Pancreas (tissue), 10 donors: ENCODE data around the gene PITPNB. TPM values are rescaled to one million over a fixed set of nuclear protein-coding genes. Genes with fewer than 3 reads are reported as not detected.
A peak's percentile ranks its signal among the peaks of the same experiment; 100 is the strongest.

ENCODE experiments used
- ATAC-seq, 4 donors: fragments of 200-7000 bp; cut with Tn5 transposase; one replicate each; pipeline versions ENCODE4 v1.8.0 to v1.9.1; 2020; ENCODE audit warnings: mild to moderate bottlenecking in 4 of 4, moderate library complexity in 4 of 4
- DNase-seq, 6 donors: peaks; one replicate each; pipeline ENCODE4 v3.0.0-alpha.2; 2020
- FAIRE-seq: peaks from 2 replicates; lab custom pipeline; 2012; peaks lifted over from hg19 to GRCh38; lab: Jason Lieb, UNC
- H3K27ac ChIP-seq, 4 donors: fragments of 200-600 bp; sonication (generic); 1 replicate in 3 of 4; 2 replicates in 1 of 4; pipeline versions ENCODE4 v1.5.0 to v1.8.0; 2020
- H3K27me3 ChIP-seq, 4 donors: fragments of 200-600 bp; one replicate each; pipeline ENCODE4 v1.8.0; 2021
- H3K36me3 ChIP-seq, 3 donors: fragments of 200-600 bp; sonication (generic) in 1 of 3; one replicate each; pipeline versions ENCODE4 v1.5.0 to v1.8.0; 2020 to 2021
- H3K4me1 ChIP-seq, 3 donors: fragments of 200-600 bp; one replicate each; pipeline ENCODE4 v1.8.0; 2021
- H3K4me3 ChIP-seq, 4 donors: fragments of 200-600 bp; sonication (generic) in 2 of 4; one replicate each; pipeline versions ENCODE4 v1.5.0 to v1.8.0; 2020 to 2021
- H3K9me3 ChIP-seq, 4 donors: fragments of 200-600 bp; one replicate each; pipeline ENCODE4 v1.8.0; 2021
- WGBS, 2 donors: extraction: QIAGEN DNeasy Blood & Tissue Kit; methylation state at CpG; one replicate each; pipeline ENCODE4 v1.1.7; 2013; 5-methylcytosine and 5-hydroxymethylcytosine counted together
- intact Hi-C, 3 donors: fragments of 100-400 bp; cut with DNase I; formaldehyde crosslinking; loops; one replicate each; pipeline versions ENCODE4 v1.11.1 to v1.14.2; 2022
- polyA plus RNA-seq, 2 donors: library from polyadenylated mRNA; stranded (reverse); fragments of 200-250 nt; gene quantifications; one replicate each; pipeline ENCODE4 v1.2.3, GENCODE V29; 2013
- total RNA-seq, 6 donors: library from RNA; stranded (reverse); fragmentation: NEBNext Ultra II Directional in 4 of 6; extraction: Animal tissue kit (Norgen Biotek cat#: 25700) in 4 of 6; gene quantifications; one replicate each; pipeline versions ENCODE4 v1.2.1 to v1.2.4, GENCODE V29; 2021 to 2023
- TF ChIP-seq, protein P1 (sequence below), 4 donors: fragments of 200-600 bp; sonication (generic) in 3 of 4; IDR thresholded peaks; one replicate each; pipeline versions ENCODE4 v1.5.0 to v1.8.0; 2021; ENCODE audit warnings: antibody characterized with exemption in 4 of 4
- donor health status: healthy with polysubstance abuse.
- donor health status: DM: no; HTN: no; CAD: no; lungs with moderate emphysema.
- donor health status: DM: no; HTN: no; CAD: no.
- donor health status: control.
- donor health status: control.
- donor health status: Bipolar disorder and iron deficiency.
- donor health status: DM: yes; HTN: yes; CAD: no.
- donor health status: DM: no; HTN: no; CAD: no.
- donor health status: DM: no; HTN: no; CAD: no.
- donor health status: DM: yes; HTN: yes; CAD: no.

PITPNB gene
- total and polyA plus RNA-seq, 8 donors = 14.3 to 38.0 (median 26.2) TPM

DNA sequence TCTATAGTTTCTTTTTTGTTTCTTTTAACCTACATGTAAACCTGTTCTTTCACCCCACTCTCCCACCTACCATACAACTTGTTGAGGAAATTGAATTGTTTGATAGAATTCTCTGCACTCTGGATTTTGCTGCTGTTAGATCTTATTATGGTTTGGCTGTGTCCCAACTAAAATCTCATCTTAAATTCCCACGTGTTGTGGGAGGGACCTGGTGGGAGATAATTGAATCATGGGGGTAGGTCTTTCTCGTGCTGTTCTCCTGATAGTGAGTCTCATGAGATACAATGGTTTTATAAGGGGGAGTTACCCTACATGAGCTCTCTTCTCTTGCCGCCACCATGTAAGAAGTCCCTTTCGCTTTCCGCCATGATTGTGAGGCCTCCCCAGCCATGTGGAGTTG, 15.0 kb upstream of the PITPNB start:
- H3K27me3 ChIP-seq = no peaks in the 10 kb centered on the region
- DNase-seq = no peak
- no peak for ATAC-seq
- intact Hi-C loops = no loop called here
- no peaks in the 10 kb centered on the region for H3K4me1 ChIP-seq
- no peak overlapping the region for H3K27ac ChIP-seq
- TF ChIP-seq, protein P1, sequence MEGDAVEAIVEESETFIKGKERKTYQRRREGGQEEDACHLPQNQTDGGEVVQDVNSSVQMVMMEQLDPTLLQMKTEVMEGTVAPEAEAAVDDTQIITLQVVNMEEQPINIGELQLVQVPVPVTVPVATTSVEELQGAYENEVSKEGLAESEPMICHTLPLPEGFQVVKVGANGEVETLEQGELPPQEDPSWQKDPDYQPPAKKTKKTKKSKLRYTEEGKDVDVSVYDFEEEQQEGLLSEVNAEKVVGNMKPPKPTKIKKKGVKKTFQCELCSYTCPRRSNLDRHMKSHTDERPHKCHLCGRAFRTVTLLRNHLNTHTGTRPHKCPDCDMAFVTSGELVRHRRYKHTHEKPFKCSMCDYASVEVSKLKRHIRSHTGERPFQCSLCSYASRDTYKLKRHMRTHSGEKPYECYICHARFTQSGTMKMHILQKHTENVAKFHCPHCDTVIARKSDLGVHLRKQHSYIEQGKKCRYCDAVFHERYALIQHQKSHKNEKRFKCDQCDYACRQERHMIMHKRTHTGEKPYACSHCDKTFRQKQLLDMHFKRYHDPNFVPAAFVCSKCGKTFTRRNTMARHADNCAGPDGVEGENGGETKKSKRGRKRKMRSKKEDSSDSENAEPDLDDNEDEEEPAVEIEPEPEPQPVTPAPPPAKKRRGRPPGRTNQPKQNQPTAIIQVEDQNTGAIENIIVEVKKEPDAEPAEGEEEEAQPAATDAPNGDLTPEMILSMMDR (IDR thresholded peaks at IDR 0.05) = no peak
- no peak overlapping the region for H3K4me3 ChIP-seq
- no peaks in the 10 kb centered on the region for H3K36me3 ChIP-seq
- no peaks in the 10 kb centered on the region for H3K9me3 ChIP-seq
- FAIRE-seq = no peak
- 81 to 82% methylated on average over 5 of the region's 5 CpGs for WGBS, 2 donors

GRCh38 chr22:27933186-27933983, 14.3 kb upstream of the PITPNB start:
- WGBS, 2 donors = 24 to 25% methylated on average over 9 of the region's 9 CpGs
- no peaks in the 10 kb centered on the region for H3K36me3 ChIP-seq
- DNase-seq = peak in 1 of 6 donors; percentile 14
- no peaks in the 10 kb centered on the region for H3K9me3 ChIP-seq
- H3K27ac ChIP-seq = peak overlapping the region in 2 of 4 donors; percentile 9 to 29
- TF ChIP-seq, protein P1 (IDR thresholded peaks at IDR 0.05) = no peak
- H3K4me1 ChIP-seq = no peaks in the 10 kb centered on the region
- H3K27me3 ChIP-seq = no peaks in the 10 kb centered on the region
- intact Hi-C loops = no loop called here
- ATAC-seq = peak; percentile 80 to 88 (median 84)
- FAIRE-seq = no peak
- H3K4me3 ChIP-seq = peak overlapping the region in 2 of 4 donors; percentile 30 to 33

DNA sequence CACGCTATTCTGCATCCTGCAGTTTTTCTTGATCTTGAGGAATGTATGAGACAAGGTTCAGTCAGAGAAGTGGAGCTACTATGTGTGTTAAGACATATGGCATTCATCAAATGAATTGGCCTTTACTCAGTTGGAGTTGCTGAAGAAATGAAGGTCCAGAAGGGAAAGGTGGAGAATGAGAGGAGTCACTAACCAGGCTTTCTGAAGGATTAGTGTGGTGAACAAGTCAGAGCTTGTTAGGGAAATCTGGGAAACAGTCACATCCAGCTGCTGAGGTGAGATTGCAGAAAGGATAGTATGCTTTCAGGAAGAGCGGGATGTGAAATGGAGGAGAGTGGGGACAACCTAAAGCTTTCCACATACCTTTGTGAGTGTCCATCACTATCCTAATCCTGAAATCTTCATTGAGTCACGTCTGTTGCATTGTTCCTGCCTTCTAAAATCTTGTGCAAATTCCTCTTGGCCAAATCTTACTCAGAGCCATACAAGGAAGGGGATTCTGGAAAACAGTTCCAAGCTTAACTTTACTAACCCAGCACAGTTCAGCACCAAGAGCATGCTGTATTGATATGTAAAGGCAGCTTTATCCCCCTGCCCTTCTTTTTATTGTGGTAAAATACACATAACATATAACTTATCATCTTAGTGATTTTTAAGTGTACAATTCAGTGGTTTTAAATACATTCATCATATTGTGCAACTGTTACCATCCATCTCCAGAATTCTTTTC, 11.4 kb upstream of the PITPNB start:
- Histone ChIP-seq H3K27me3 (no peaks in the 10 kb centered on the region), H3K36me3 (no peaks in the 10 kb centered on the region), H3K27ac (no peak overlapping the region), H3K4me3 (no peak overlapping the region), H3K9me3 (no peaks in the 10 kb centered on the region), H3K4me1 (no peaks in the 10 kb centered on the region)
- ATAC-seq = no peak
- DNase-seq = no peak
- FAIRE-seq = no peak
- 81 to 88% methylated on average over 3 of the region's 3 CpGs for WGBS, 2 donors
- intact Hi-C loops = no loop called here
- TF ChIP-seq, protein P1 (IDR thresholded peaks at IDR 0.05) = no peak

DNA sequence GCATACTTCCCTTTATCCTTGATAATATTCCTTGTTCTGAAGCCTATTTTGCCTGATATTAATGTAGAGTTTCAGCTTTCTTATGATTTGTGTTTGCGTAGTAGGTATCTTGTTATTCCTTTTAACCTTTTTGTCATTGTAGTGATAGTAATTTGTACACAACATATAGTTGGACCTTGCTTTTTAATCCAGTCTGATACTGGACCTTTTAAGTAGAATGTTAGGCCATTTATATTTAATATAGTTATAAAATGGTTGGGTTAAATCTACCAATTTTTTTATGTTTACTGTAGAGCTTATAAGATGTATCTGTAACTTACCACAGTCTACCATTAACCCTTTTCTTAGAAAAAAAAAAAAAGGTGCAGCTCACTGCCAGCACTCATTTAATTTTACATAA, 8.6 kb upstream of the PITPNB start:
- H3K4me3 ChIP-seq = no peak overlapping the region
- intact Hi-C loops = no loop called here
- no peaks in the 10 kb centered on the region for H3K9me3 ChIP-seq
- DNase-seq (no peak), ATAC-seq (no peak), FAIRE-seq (peak; percentile 29)
- H3K27ac ChIP-seq = no peak overlapping the region
- H3K4me1 ChIP-seq = no peaks in the 10 kb centered on the region
- TF ChIP-seq, protein P1 (IDR thresholded peaks at IDR 0.05) = no peak
- WGBS, 2 donors = 47 to 98% methylated on average over 1 of the region's 1 CpG
- H3K36me3 ChIP-seq = no peaks in the 10 kb centered on the region
- no peaks in the 10 kb centered on the region for H3K27me3 ChIP-seq
